HG03108 (cell line): Measurements from ENCODE around the gene F13A1.
"Not testable (repeated sequence)": the region's sequence is repeated elsewhere in the genome, so short reads cannot be mapped to it uniquely, and the experiment has no call there.

Source experiments
- ATAC-seq: cut with Tn5 transposase; IDR thresholded peaks from one replicate; pipeline ENCODE4 v1.9.1; 2021; ENCODE audit warnings: moderate library complexity; ENCODE audit not compliant: unreplicated experiment

Gene F13A1

DNA sequence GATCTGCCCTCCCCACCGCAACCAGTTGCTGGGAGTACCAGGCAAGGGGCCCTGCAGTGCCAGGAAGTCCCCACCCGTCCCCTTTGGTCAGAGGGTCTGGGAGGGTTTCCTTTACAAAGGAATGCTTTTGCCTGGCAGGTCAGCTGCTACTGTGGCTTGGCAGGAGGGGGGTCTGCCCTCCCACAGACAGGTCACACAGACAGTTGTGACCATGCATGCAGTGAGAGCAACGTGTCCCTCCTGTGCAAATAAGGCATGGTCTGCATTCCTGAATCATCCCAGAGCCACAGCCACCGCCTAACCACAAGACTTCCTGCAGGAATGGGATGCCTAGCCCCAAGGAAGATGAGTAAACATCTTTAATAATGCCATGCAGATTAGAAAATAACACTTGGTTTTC lies 439 bp upstream of the F13A1 start:
- no peak for ATAC-seq

DNA sequence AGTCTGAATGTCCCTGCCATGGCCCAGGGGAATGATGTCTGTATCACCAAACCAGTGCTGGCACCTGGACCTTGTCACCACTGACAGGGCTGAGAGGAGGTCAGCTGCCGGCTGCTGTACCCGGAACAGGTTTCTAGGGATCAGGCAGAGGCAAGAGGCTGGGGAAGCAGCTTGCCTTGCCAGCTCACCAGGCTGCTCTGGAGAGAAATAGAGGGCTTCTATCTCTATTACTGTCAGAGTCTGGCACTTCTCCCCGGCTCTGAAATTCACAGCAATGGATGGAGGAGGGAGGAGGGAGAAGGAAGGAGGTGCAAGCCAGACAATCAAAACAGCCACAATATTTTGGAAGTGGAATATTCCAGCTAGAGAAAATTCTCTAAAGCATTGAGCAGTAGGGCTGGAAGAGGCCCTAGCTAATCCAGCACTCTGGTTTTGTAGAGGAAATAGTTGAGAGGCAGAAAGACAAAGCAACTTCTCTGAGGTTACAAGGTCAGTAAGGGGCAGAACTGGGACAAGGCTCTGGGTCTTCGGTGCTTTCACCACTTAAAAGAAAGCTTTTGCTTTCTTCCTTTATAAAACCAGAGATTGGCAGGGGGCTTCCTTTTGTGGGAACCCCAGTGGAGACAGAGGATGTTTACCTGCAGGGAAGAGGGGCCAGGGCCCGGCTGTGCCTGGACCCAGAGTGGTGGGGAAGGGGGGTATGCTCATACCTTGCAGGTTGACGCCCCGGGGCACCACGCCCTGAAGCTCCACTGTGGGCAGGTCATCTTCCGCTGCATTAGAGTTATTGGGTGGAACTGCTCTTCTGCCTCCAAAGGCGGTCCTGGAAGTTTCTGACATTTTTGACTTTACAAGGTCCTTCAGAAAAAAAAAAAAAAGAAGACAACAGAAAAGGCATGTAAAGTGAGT lies 2.4 kb downstream of the F13A1 start:
- ATAC-seq, result no peak

DNA sequence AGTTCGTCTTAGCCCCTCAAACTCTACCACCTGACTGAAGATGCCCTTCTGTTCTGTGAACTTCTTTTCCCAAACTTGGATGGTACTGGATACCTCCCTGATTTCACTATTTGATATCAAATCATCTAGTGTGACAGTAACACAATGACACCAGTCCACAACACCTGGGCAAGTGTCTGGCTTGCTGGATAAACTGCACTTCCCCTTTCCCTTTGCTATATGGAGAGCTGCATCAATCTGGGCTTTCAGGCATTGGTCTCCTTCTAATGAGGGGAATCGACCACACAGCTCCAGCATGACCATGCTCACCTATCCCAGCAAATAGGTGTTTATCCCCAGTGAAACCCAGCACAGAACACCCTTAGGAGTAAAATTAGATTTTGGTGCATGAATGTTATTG lies 3.1 kb downstream of the F13A1 start:
- ATAC-seq, result no peak

GRCh38 chr6:6315660-6316059 lies 4.8 kb downstream of the F13A1 start:
- ATAC-seq, result no peak

DNA sequence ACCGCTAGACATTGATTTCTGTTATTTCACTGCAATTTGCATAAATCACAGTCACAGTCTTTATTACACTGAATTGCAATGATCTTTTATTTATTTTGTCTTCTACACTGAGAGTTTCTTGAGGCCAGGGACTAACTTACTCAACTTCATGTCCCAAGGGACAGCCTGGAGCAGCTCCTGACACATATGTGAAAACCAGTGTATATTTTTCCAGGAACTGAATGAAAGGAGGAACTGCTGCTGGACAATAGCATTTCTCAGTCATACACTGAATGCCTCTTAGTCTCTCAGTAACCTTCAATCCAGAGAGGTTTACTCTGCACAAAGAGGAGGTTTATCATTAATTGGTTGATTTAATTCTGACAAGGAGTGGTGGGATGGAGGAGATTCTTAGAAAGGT lies 5.9 kb downstream of the F13A1 start:
- no peak for ATAC-seq

GRCh38 chr6:6312901-6313441 lies 7.5 kb downstream of the F13A1 start:
- ATAC-seq, result no peak

DNA sequence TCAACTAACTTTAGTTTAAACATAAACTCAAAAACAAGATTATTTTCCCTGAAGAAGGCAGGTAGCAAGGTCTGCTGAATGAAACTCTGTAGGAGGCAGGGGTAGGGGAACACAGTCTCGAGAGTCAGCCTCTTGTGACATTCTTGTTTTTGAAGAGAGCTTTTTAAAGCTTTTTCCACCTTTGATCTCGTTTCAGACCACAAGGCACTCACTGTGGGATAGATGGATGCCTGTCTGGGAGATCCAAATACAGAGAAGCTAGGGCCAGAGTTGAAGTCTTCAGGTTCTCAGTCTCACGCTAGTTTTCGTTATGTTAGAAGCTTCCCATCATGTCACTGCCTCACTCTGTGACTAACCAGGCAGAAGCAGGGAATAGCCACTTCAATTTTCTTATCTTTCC lies 14.9 kb downstream of the F13A1 start:
- ATAC-seq, result no peak

DNA sequence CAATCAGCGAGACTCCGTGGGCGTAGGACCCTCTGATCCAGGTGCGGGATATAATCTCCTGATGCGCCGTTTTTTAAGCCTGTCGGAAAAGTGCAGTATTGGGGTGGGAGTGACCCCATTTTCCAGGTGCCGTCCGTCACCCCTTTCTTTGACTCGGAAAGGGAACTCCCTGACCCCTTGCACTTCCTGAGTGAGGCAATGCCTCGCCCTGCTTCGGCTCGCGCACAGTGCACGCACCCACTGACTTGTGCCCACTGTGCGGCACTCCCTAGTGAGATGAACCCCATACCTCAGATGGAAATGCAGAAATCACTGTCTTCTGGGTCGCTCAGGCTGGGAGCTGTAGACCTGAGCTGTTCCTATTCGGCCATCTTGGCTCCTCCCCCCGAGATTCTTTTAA lies 20.1 kb downstream of the F13A1 start:
- ATAC-seq, result not testable (repeated sequence)

DNA sequence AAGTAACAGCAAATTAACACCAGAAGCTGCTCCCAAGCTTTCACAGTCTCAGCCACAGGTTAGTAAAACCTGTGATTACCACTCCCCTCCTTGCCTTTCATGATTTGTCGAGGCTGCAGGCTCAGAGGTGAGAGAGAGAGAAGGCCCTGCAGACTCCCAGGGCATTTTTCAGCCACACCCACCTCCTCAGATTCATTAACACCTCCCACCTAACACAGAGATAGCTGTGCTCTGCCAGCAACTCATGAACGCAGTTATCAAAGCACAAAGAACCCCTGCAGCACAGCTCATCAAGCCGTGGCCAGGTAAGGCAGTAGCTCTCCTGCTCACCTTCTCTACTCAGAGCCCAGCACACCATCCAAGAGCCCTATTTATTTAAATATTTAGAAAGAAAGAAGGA lies 27.1 kb downstream of the F13A1 start:
- ATAC-seq, result no peak

DNA sequence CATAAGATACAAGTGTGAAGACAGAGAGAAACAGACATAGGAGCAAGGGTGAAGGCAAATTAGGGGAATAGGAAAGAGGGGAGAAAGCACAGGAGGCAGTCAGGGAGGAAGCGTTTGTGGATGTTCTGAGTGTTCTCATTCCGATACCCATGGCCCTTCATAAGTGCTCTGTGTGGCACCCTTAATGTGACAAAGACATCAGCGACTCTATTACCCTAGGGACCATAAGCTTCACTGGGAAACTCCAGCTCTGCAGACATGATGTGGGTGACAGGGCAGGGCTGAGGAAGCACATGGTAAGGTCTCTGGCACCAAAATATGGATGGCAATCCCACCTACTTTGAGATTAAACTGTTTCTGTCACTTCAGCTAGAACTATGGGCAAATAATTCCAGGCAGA lies 33.0 kb downstream of the F13A1 start:
- peak; percentile 52 for ATAC-seq

DNA sequence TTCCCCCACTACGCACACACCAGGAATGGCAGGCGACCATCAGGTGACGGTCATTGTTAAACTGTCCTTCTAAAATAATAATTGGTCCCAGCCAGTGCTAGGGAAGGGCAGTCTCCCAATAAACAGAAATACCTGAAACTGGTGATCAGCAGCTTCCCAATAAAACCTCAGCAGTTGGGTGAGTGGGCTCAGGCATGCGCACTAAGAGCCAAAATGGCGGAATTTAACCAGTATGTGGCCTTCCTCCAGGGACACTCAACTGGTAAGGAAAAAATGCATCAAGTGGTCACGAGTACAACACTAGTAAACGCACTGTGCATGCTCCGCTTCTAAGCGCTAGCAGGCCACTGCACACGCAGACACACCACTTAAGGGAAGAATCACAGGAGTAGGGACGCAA lies 34.8 kb downstream of the F13A1 start:
- ATAC-seq, result no peak

DNA sequence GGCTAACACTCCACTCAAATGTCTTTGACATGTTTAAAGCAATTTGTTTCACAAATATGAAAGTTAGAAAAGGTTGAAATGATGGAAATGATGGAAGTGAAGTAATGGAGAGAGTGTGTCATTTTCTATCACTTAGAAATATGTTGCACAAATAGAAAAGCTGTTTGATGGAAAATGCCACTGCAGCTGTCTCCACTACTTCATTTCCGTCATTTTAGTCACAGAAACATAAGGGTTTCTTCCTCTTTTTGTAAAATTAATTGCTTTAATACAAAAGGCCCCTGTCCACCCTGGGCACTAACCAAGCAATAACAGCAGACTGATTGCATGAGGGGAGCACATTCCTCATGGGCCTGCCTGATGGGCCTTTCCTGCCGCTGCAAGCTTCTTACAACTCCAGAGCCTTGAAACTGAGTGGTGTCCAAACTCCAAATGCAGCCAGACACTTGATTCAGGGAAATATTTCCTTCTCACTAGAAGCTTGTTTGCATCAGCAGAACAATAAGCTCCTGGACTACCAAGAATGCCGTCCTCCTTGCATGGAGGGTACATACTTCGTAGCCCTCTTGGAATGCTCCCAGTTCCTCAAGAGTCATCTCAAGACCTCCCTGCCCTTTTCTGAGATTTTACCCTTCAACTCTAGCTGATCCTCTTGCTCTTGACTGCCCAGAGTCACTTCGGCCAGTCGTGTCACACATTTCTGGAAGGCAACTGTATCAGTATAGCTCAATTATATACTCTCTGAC lies 36.1 kb downstream of the F13A1 start:
- no peak for ATAC-seq

- no peak for ATAC-seq
These were observed 36.7 kb downstream of the F13A1 start for GRCh38 chr6:6283746-6284145.

DNA sequence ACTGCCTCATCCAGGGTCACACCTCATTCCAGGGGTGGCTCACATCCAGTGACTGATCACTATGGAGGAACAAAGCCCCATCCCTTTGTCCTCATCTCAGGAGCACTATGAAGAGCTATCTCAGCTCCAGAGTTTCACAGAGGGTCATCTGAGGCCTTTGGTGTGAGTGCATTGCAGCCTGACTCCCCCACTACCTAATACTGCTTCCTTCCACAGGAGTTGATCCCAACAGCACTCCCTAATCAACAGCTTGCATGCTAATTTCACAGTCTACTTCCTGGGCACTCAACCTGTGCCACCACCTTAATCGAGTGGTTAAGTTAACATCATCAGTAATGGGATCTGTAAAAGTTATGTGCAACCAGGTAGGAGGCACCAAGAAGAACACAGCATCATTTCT lies 37.7 kb downstream of the F13A1 start:
- ATAC-seq, result no peak

- ATAC-seq, result no peak
These were observed 43.0 kb downstream of the F13A1 start for GRCh38 chr6:6277413-6277812.

DNA sequence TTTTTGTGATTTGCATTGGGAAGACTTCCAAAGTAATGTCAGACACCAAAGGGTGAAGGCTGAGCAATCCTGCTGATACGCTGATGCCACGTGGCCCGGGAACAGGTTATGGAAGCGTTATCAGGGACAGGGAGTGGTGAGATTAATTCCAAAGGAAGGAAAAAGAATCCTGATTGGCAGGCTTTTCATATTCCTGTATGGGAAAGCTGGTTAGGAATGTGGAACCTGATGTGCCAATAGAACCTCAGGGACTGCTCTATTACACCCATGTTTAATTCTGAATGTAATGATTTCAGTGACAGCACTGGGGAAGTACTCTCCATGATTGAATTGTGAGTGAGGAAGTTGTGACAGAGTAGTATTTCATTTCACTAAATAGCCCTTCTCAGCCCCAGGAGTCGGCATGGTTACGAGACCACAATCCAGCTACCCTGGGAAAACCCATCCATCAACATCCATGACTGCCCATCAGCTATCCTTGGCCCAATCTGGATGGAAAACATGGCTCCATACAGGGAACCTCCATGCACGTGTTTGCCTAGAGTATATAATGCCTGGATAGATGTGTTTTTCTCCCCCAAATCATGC lies 49.4 kb downstream of the F13A1 start:
- ATAC-seq, result no peak

DNA sequence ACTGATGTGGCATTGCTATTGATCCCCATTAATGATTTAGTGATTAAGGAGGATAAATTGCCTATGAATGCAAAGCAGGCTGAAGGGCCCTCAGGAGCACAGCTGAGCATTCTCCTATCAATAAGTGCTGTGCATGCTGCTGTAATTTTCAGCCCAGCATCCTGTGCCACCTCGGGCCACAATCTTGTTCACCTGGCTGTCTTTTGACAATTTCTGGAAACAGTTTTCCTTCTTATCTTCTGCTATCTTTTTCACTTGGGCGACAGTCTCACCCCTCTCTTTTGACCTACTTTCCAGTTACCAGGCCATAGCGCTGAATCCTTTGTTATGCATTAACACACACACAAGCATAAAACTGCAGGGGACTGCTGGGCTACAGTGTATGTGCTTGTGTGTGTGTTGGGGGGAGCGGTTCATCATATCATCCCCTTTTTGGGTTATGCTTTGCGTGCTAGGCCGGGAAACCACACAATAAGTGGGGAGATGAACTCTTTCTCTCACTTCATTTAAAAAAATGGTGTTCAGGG lies 60.2 kb downstream of the F13A1 start:
- ATAC-seq, result no peak

- no peak for ATAC-seq
These were observed 63.6 kb downstream of the F13A1 start for GRCh38 chr6:6256886-6257285.

GRCh38 chr6:6256259-6256658 lies 64.2 kb downstream of the F13A1 start:
- ATAC-seq, result no peak

- ATAC-seq, result no peak
These were observed 68.7 kb downstream of the F13A1 start for GRCh38 chr6:6251555-6252280.

DNA sequence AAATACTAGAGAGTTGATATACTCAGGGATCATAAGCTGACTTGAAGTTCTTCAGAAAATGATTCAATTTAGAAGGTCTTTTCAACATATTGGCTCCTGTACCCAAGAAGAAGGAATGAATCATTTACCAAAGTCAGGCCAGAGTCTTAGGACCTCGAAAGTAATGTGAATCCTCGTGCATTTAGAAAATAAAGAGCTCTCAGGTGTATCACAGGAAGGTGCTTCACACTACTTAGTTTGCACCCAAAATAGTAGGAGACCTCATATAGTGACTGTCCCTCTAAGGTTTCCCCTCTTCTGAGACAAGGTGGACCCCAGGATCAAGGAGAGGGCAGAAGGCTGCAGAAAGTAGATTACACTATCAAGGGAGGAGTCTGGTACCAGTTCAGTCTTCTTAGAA lies 71.8 kb downstream of the F13A1 start:
- peak; percentile 83 for ATAC-seq
